ENCODE data around the gene UCK1.
A peak's percentile ranks its signal among the peaks of the same experiment; 100 is the strongest.
"Not testable (repeated sequence)": the region's sequence is repeated elsewhere in the genome, so short reads cannot be mapped to it uniquely, and the experiment has no call there.

Gene UCK1

GRCh38 chr9:131523451-131524435, 7.3 kb downstream of the UCK1 start:
- DNase-seq, result no peak

GRCh38 chr9:131523086-131523388, 8.0 kb downstream of the UCK1 start:
- no peak for DNase-seq

- DNase-seq, result no peak
These were observed 8.6 kb downstream of the UCK1 start for GRCh38 chr9:131522257-131523085.

- DNase-seq, result no peak
These were observed 9.2 kb downstream of the UCK1 start for GRCh38 chr9:131521822-131522221.

GRCh38 chr9:131521203-131521602, 9.9 kb downstream of the UCK1 start:
- no peak for DNase-seq

- no peak for DNase-seq
These were observed 10.6 kb downstream of the UCK1 start for GRCh38 chr9:131520503-131520902.

- DNase-seq, result no peak
These were observed 12.5 kb downstream of the UCK1 start for GRCh38 chr9:131518553-131518952.

GRCh38 chr9:131517761-131518190, 13.3 kb downstream of the UCK1 start:
- DNase-seq, result no peak

GRCh38 chr9:131516930-131517329, 14.1 kb downstream of the UCK1 start:
- DNase-seq, result no peak

- no peak for DNase-seq
These were observed 15.0 kb downstream of the UCK1 start for GRCh38 chr9:131516100-131516499.

GRCh38 chr9:131515559-131516031, 15.5 kb downstream of the UCK1 start:
- DNase-seq, result not testable (repeated sequence)

GRCh38 chr9:131513177-131513576, 17.9 kb downstream of the UCK1 start:
- DNase-seq, result no peak

- DNase-seq, result no peak
These were observed 19.2 kb downstream of the UCK1 start for GRCh38 chr9:131511880-131512279.

GRCh38 chr9:131511416-131511815, 19.6 kb downstream of the UCK1 start:
- no peak for DNase-seq

GRCh38 chr9:131505012-131505411, 26.1 kb downstream of the UCK1 start:
- no peak for DNase-seq

- peak; percentile 8 for DNase-seq
These were observed 27.2 kb downstream of the UCK1 start for GRCh38 chr9:131503626-131504465.

GRCh38 chr9:131502781-131503625, 28.1 kb downstream of the UCK1 start, which contains the start of gene POMT1:
Gene POMT1, plus strand, starts transcription at chr9:131502918. Its CDS starts 1,301 bp downstream, at chr9:131504219.
- DNase-seq, result peak; percentile 70

- peak; percentile 57 for DNase-seq
These were observed 30.0 kb downstream of the UCK1 start for GRCh38 chr9:131500939-131501541.

- DNase-seq, result no peak
These were observed 30.7 kb downstream of the UCK1 start for GRCh38 chr9:131500377-131500776.

- DNase-seq, result no peak
These were observed 31.8 kb downstream of the UCK1 start for GRCh38 chr9:131499254-131499767.

- DNase-seq, result no peak
These were observed 34.1 kb downstream of the UCK1 start for GRCh38 chr9:131496844-131497405.

Data from T1000 (cell line).